Spleen (tissue), 7 donors: ENCODE measurements around the gene FAM185A.
"Not testable (repeated sequence)": the region's sequence is repeated elsewhere in the genome, so short reads cannot be mapped to it uniquely, and the experiment has no call there.

ENCODE experiments used
- CTCF ChIP-seq, 11 experiments: fragments of 200-600 bp in 7 of 11; fragments of 450-650 bp in 4 of 11; sonication (generic) in 4 of 11; IDR thresholded peaks in 8 of 11; conservative IDR thresholded peaks in 3 of 11; 1 replicate in 7 of 11; 2 replicates in 4 of 11; pipeline versions ENCODE4 v1.4.0 to v1.8.0; 2016 to 2021; ENCODE audit warnings: antibody characterized with exemption in 11 of 11, inconsistent platforms in 4 of 11, mild to moderate bottlenecking in 1 of 11
- POLR2A ChIP-seq, 3 donors: fragments of 450-650 bp; IDR thresholded peaks; one replicate each; pipeline ENCODE4 v1.5.1; 2017; ENCODE audit warnings: antibody characterized with exemption in 3 of 3, mild to moderate bottlenecking in 1 of 3
- POLR2AphosphoS5 ChIP-seq, 3 donors: sonication (generic); formaldehyde crosslinking; IDR thresholded peaks; one replicate each; pipeline ENCODE4 v1.5.1; 2017; ENCODE audit warnings: antibody characterized with exemption in 3 of 3
- donor health status: DM: no; HTN: no; CAD: no; lungs with moderate emphysema.
- donor health status: DM: no; HTN: no; CAD: no.
- donor health status: DM: no; HTN: no; CAD: no.

- not testable (repeated sequence) for TF ChIP-seq CTCF (IDR thresholded peaks at IDR 0.05 in 8 of 11, conservative IDR thresholded peaks at IDR 0.05 in 3 of 11); POLR2A (IDR thresholded peaks at IDR 0.05); POLR2AphosphoS5 (IDR thresholded peaks at IDR 0.05)
These were observed 18.4 kb upstream of the FAM185A start for GRCh38 chr7:102730431-102730830.
